WTC11 (cell line): ENCODE data around the gene WDR11.

ENCODE experiments used
- CTCF ChIP-seq: fragments of 200-600 bp; IDR thresholded peaks from 2 replicates; pipeline ENCODE4 v1.8.0; 2022; ENCODE audit warnings: antibody characterized with exemption
- GTF2I ChIP-seq: fragments of 250-450 bp; sonication (Bioruptor Pico); conservative IDR thresholded peaks from 2 replicates; pipeline ENCODE4 v1.4.0; 2021; ENCODE audit warnings: mild to moderate bottlenecking
- ZNF138 ChIP-seq: sonication (generic); formaldehyde crosslinking; conservative IDR thresholded peaks from 2 replicates; pipeline ENCODE4 v1.8.1; 2022; ENCODE audit warnings: mild to moderate bottlenecking, moderate library complexity, missing genetic modification reagents
- ZNF232 ChIP-seq: sonication (generic); formaldehyde crosslinking; IDR thresholded peaks from 2 replicates; pipeline ENCODE4 v1.8.0; 2022; ENCODE audit warnings: mild to moderate bottlenecking, missing genetic modification reagents

GRCh38 chr10:120946497-120946896, 95.3 kb downstream of the WDR11 start:
- no peak for TF ChIP-seq ZNF232 (CRISPR knock-in tag)
- no peak for TF ChIP-seq CTCF
- no peak for TF ChIP-seq GTF2I (CRISPR knock-in tag)
- TF ChIP-seq ZNF138 (CRISPR knock-in tag): no peak
